Amniotic epithelial cell (primary cell): ENCODE data around the gene RUNX3.

ENCODE experiments used
- DNase-seq: peaks from one replicate; pipeline ENCODE4 v3.0.0-alpha.2; 2010; ENCODE audit warnings: low read depth

Gene RUNX3

DNA sequence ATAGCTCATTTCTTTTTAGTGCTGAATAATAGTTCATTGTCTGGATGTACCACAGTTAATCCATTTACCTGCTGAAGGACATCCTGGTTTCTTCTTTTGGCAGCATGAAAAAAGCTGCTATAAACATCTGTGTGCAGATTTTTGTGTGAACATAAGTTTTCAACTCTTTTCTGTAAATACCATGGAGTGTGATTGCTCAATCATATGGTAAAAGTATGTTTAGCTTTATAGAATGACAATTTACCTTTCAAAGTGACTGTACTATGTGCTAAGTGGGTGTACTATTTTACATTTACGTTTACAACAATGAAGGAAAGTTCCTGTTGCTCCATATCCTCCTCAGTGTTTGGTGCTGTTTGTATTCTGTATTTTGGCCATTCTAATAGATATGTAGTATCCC is 49.0 kb downstream of the RUNX3 start:
- DNase-seq, result no peak

DNA sequence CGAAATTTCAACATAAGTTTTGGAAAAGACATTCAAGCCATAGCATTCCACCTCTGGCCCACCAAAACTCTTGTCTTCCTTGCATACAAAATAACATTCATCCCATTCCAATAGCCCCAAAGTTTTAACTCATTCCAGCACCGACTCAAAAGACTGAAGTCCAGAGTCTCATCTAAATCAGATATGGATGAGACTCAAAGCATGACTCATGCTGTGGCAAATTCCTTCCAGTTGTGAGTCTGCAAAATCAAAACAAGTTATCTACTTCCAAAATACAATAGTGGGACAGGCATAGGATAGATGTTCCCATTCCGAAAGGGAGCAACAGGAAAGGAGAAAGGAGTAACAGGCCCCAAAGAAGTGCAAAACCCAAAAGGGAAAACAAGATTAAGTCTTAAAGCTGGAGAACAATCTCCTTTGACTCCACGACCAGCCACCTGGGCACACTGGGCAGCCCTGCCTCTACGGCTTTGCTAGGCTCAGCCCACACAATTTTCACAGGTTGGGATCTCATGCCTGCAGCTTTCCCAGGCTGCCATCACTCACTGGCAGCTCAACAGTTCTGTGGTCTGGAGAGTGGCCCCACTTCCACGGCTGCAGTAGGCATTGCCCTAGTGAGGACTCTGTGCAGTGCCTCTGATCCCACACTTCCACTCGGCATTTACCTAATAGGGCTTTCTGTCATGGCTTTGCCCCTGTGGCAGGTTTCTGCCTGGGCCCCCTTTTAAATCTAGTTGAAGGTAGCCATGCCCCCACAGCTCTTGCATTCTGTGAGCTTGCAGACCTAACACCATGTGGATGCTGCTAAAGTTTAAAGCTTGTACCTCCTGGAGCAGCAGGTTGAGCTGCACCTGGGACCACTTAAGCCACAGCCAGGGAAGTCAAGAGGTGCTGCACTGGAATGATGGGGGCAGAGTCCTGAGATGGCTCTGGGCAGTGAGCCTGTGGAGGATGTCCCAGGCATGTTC is 51.0 kb downstream of the RUNX3 start:
- DNase-seq, result peak; percentile 26

DNA sequence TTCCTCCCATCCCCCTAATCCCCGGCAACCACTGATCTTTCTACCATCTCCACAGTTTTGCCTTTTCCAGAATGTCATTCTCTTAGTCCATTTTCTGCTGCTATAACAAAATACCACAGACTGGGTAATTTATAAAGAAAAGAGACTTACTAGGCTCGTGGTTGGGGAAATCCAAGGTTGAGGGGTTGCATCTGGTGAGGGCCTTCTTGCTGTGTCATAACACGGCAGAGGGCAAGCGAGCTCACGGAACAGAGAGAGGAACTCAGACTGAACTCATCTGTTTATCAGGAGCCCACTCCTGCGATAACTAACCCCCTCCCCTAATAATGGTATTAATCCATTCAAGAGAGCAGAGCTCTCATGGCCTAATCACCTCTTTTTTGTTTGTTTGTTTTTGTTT is 52.0 kb downstream of the RUNX3 start:
- no peak for DNase-seq

DNA sequence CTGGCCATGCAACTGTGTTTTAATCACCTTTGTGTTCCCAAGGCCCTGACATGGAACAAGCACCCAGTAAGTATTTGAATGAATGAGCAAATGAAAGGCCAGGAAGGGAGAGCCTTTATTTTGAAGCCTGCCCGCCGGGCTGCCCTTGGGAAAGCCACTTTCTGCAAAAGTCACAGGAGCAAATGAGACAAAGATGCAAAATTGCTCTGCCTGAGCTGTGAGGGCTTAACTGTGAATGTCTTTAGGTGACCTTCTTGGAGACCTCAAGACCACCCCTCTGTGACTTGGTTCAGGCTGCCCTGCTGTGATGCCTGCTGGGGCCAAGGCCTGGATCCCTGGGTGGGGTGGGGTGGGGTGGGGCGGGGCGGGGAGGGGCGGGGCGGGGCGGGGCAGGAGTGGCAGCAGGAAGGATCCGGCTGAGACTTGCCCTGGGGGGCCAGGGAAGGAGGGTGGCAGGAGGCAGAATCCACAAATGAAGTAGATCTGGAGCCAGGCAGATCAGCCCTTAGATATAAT is 54.0 kb downstream of the RUNX3 start:
- no peak for DNase-seq

DNA sequence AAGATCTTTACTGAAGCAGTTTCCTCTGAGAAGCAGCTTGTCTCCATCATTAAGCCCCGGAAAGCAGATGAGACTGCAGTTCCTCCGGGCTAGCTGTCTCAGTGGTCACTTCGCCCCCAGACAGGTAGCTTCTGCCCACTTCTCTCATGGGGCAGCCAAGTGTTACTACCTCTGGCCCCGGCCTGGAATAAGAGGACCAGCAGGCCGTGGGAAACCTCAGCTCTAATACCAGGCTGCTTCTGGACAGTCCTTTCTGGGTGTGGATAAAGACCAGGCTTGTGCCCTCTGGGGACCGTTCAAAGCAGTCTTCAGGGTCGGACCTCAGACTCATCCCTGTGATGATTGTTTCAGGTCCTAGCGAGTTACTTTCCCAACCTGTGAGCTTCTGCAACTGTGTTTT is 54.8 kb downstream of the RUNX3 start:
- no peak for DNase-seq

DNA sequence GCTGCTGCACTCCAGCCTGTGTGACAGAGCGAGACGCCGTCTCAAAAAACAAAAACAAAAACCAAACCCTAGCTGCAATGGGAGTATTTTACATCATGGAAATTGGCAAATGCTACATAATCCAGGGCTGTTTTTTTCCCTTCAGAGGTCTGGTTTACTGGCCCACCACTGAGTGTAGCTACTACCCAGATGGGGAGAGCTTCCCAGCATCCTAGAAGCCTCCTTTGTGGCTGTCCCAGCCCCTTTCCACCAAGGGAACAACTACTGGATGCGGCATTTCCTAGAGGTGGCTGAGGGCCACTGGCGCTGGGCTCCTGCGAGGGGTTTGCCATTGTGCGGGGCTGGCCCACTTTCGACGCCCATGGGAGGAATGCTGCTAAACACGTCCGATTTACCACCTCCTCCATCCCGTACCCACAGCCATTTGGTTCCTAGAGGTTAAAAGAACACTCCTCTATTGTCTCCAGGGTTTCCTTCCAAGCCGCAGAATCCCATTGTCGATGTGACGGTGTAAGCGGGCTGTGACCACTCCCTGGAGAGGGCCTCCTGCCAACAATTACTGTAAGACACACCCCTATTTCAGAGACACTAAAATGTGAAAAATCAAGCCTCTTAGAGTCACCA is 55.4 kb downstream of the RUNX3 start:
- DNase-seq, result no peak

DNA sequence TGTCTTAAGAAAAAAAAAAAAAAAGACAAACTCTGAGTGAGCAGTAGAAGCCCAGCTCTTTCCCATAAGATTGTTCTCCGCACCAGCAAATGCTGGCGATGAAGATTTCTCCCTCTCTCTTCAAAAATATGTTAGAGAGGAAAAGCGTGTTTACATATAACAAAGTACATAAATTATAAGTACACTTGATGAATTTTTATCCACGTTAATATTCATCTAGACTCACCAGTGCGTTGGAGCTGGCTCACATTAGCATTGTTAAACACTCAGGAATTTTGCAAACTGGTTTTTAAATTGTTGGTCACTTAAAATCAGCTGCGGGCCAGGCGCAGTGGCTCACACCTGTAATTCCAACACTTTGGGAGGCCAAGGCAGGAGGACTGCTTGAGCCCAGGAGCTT is 56.0 kb downstream of the RUNX3 start:
- DNase-seq, result no peak

DNA sequence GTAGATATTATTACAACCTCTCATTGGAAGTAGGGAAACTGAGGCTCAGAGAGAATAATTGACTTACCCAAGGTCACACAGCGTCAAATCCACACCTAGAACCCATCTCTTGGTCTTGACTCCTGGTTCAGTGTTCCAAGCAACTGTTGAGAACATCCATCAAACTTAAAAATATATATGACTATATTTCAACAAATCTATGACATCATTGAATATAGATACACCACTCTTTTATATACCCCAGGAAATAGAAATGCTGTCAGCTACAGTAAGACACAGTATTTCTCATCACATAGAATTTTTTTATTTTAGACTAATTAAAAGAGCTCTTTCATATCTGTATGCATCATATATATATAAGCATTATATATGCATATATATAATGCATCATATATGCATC is 56.9 kb downstream of the RUNX3 start:
- DNase-seq, result no peak

DNA sequence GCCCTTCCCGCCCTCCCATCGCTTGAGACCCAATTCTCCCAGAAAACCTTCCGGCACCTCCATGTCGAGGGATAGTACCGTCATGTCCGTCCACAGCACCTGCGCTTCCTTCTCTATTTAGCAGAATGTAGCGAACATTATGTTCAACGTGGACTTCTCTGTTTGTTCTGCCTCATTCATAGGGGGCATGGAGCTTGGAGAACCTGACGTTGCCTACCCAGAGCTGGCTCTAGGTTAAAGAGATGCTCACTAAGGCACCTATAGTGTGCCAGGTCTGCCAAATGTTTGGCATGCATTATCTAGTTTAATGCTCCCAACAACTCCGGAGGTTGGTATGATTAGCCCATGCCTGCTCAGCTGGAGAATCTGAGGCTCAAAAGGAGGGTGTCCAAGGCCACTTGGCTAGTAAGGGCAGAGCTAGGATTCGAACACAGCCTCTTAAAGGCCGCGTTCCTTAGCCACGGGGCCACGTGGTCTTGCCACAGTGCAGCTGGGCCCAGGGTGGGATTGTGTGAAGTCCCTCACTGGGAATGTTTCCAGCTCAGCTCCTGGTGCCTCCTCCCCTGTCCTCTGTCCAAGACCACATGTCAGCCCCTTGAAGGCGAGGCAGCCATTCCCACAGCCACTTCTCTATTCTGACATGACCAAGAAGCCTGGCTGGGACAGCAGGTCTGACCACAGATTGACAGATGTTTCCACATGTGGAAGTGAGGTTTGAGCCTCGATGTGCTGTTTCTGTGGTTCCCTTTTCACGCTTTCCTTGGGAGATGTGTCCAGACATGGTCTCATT is 57.8 kb downstream of the RUNX3 start:
- no peak for DNase-seq

DNA sequence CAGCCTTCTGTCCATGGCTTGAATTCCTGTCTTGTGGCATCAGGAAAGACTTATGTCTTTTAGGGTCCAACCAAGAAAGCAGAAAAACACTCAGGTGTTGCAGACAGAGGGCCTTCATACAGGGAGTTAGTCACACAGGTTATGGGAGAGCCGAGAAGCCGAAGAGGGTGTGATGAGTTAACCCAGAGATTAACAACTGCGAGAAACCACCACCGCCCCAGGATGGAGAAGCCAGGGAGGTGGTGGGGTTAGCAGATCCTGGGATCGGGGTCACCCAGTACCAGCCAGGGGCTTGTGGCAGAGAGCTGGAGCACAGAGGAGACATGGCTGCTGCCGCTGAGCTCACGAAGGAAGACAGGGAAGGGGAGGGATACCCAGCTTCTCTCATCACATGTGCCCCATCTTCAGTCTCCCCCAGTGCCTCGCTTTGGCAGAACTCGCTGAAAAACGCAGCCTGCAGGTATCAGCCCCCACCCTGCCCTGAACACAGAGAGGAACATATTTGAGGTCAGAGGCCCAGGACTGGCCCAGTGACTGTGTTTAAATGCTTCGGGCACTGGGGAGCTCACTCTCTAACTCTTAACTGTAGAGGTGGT is 58.7 kb downstream of the RUNX3 start:
- DNase-seq, result no peak

DNA sequence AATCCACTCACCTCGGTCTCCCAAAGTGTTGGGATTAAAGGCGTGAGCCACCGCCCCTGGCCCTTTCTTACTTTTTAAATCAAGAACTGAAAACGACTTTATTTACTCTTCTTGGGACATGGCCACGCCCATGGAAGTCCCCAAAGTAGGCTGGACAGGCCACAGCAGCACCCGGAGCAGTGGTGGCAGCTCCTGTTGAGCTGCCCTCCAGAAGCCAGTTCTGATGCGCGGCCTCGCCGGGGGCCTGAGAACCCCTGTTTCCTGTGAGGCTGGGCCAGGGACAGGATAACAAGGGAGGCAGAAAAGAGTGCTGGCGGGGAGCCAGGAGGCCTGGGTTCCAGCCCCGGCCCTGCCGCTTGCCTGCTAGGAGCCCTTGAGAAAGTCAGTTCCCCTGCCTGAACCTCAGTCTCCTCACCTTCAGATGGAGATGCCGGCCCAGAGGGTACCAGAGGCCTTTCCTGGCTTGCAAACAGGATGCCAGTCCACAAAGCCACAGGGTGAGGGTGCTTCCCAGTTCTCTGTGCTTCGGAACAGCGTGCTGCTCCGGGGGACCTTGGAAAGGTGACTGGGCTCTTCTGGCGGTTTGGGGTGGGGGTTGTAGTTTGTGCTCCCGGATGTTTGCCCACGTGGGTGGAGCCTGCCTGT is 59.4 kb downstream of the RUNX3 start:
- no peak for DNase-seq

DNA sequence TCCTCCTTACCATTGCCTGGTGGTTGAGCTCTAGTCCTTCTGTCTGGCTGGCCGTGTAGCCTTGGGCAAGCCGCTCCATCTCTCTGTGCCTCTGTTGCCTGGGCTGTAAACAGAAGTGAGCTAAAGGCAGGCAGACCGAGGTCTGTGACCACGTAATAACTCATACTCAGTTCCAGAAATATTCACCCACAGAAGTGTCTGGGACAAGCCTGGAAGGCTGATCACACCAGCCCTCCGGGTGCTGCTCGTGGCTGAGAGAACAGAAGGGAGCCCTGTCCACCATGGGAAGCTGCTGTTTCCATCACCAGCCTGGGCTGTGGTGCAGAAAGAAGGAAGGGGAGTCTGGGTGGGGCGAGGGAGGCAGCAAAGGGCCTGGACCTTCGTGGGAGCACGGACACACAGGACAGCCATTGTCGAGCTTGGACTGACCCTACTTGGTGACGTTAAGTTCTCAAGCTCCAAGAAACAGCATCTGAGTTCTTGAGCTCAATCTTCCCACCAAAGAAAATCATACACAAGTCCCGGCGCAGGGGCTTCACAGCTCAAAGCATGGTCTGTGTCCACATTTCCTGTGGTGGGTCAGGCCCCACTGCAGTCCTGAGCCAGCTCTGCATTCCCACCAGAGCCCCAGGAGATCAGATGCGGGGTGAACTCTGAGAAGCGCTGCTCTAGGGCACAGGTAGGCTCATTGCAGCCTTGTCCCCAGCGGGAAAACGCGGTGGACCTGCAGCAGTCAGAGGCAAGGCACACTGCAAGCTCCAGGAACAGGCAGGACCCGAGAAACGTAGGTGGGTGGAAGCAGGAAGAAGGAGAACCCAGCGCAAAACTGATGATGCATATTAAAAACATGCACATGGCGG is 61.8 kb downstream of the RUNX3 start:
- no peak for DNase-seq

DNA sequence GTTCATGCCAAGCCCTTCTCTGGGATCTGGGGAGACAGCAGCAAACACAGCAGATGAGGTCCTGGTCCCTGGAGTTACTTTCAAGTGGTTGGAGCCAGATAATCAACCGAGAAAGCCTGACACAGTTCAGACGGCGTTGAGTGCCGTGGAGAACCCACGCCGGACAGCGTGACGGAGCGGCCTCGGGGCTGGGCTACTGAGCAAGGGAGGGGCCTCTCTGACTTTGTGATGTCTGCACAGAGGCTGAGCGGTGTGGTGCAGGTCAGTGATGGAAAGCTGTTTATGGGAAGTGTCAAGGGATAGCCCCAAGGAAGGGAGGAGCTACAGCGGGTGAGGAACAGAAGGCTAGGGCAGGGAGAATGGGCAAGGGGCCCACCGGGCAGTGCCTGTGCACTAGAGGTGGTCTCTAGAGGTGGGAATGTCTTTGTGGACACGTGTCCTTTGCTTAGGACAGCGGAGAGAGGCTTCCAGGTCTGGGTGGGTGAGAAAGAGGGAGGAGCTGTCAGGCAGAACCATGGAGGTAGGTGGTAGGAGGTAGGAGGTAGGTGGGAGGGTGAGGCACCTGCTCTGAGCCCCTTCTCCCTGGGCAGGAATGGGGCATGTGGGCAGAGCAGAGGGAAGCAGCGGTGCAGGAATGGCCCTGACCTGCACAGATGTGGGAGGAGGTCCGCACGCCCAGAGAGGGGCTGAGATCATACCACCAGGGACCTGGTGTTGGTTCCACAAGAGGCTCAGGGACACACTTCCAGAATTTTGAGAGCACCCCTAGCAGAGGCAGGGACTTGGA is 62.8 kb downstream of the RUNX3 start:
- DNase-seq, result no peak

DNA sequence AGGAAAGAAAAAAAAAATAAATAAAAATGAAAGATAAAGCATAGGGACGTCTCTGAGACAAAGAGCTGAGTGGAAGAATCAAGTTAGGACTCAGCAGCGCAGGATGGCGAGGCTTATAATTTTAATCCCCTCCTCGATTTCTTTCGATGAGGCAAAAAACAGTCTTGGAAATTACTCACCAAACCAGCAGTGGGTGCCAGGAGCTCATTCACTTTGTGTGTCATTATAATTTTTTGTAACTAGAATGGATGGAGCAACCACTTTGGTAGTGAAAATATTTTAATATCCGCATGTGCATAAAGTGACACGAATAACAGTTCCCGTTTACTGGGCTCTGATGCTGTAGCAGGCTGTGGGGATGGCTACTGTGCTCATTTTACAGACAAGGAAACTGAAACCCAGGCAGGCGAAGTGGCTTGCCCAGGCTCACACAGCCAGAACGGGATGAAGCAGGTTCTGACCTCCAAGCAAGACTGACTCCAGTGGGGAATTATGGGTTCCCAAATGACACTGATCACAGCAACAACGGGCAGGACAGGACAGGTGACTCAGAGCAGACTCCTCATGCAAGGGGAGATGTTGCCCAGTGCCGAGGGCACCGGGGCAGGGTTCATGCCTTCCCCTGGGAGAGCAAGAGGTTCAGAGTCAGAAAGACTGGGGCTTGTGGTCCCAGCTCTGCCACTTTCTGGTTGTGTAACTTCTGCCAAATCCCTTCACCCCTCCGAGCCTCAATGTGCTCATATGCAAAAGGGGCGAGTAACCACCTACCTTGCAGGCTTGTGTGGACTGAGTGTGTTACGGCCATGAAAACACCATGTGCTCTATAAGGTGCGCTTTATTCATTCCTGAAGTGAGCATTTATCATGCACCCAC is 63.6 kb downstream of the RUNX3 start:
- DNase-seq, result no peak

DNA sequence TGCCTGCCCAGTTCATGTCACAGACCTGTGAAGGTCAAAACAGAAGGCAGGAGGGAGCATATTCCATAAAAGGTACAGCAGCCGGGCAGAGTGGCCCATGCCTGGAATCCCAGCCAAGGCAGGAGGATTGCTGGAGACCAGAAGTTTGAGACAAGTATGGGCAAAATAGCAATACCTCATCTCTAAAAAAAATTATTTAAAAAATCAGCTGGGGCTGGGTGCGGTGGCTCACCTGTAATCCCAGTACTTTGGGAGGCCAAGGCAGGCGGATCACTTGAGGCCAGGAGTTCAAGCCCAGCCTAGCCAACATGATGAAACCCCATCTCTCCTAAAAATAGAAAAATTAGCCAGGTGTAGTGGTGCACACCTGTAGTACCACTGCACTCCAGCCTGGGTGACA is 64.5 kb downstream of the RUNX3 start:
- no peak for DNase-seq

DNA sequence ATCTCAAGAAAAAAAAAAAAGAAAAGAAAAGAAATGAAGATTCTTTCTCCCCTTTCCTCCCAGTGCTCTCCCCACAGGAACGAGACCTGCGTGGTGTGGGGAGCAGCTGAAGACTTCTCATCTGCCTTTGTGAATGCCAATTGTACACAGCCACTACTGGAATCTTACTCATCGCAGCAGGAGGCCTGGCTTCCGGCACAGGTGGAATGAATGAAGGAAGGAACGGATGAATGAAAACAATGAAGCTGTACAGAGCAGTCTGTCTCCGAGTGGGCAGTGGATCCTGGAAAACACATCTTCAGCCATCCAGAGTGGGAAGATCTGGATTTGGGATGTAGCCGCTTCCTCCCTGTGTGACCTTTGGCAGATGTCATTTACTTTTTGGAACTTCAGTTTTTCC is 64.9 kb downstream of the RUNX3 start:
- no peak for DNase-seq

DNA sequence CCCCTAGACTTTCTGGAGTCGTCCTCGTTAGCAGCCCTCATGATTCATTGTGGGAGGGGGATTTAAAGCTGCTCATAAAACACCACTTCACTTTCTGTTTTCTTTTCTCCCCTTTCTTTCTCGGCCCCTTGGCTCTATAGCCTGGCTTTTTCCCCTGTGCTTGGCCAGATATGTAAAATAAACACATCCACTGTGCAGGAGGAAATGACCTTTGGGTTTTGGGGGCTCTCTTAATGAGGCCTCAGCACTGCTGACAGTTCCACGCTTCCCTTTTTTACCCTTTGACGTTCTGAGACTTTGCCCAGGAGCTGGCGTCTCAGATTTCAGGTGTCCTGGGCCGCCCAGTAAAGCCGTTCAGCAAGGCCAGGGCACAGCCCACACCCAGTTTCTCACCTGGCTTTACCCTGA is 65.7 kb downstream of the RUNX3 start:
- no peak for DNase-seq

DNA sequence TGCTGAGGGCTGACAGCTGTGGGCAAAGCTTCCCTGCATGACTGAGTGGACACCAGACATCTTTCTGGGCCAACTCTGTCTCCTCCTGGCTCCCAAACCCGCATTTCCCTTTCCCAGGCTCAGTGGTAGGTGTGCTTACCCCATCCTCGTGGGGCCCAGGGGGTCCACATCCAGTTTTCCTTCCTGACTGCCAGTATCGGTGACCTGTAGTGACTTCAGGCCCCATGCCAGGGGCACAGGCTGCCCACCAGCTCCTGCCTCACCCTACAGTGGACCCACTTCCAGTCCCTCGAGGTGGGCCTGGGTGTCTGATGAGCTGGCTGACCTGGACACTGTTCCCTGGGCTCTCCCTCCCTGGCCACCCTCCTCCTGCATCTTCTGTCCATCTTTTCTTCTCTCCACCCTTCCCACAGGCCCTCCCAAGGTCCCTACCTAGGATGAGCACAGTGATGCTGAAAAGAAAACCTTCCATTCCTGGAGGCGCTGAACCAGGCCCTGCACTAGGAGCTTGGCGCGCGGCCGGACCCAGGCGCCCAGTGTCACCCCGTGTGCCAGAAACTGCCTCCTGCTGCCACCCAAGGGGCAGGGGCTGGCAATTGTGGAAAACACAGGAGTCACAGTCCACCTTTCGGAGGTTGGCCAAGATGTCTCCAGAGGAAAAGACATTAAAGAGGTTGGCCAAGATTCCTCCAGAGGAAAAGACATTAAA is 67.1 kb downstream of the RUNX3 start:
- no peak for DNase-seq
